GM21390 (cell line): ENCODE data around the gene ACTR3.
"Not testable (repeated sequence)": the region's sequence is repeated elsewhere in the genome, so short reads cannot be mapped to it uniquely, and the experiment has no call there.

ENCODE experiments used
- ATAC-seq: cut with Tn5 transposase; IDR thresholded peaks from one replicate; pipeline ENCODE4 v1.9.1; 2021; ENCODE audit not compliant: unreplicated experiment

The ACTR3 gene

DNA sequence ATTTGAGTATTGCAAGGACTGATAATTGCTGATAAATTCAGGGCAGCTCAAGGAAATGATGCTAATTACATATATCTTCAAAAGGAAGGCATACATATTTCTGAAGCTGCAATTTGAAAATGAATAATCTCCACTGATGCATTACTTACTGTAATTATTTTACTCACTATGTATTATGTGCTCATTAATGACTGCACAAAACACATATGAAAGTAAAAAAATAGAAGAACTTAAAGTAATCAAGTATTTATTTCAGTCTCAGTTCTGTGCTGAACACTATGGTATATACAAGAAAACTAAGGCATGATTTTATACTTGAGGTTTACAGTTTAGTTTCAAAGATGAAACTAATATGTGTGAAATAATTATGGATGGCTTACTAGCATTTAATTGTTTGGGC, 9.3 kb downstream of the ACTR3 start:
- ATAC-seq = no peak

- no peak for ATAC-seq
These were observed 12.1 kb downstream of the ACTR3 start for GRCh38 chr2:113901943-113902342.

GRCh38 chr2:113905886-113906285, 16.0 kb downstream of the ACTR3 start:
- no peak for ATAC-seq

DNA sequence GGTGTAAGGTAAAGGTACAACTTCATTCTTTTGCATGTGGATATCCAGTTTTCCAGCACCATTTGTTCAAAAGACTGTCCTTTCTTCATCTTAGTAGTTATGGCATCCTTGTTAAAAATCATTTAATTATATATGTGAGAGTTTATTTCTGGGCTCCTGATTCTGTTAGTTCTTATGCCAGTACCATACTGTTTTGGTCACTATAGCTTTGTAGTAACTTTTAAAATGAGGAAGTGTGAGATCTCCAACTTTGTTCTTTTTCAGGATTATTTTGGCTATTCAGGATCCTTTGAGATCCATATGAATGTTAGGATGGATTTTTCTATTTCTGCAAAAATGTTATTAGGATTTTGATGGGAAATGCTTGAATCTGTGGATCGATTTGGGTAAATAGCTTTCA, 16.8 kb downstream of the ACTR3 start:
- ATAC-seq = no peak

GRCh38 chr2:113907297-113907696, 17.4 kb downstream of the ACTR3 start:
- no peak for ATAC-seq

- peak; percentile 43 for ATAC-seq
These were observed 20.3 kb downstream of the ACTR3 start for GRCh38 chr2:113910110-113910717.

DNA sequence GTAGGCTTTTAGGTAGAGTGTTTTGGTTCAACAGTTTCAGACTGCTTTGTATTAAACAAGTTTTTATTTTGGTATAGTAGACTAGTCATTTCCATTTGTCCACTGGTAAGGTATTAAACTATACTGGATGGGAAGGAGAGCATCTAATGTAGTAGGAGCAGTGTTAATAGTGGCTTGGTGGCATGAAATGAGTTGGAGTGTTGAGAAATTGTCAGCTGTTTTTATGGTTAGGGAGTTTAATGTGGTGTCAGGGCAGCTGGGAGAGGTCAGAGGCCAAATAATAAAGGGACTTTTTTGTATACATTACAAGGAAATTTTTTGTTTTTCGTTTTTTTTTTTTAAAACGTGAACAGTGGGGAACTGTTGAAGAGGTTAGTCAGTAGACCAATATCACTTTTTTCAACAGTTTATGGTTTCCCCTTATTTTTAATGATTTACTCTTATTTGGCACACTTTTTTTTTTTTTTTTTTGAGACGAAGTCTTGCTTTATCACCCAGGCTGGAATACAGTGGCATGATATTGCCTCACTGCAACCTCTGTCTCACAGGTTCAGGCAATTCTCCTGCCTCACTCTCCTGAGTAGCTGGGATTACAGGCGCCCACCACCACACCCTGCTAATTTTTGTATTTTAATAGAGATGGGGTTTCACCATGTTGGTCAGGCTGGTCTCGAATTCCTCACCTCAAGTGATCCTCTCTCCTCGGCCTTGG, 21.2 kb downstream of the ACTR3 start:
- peak; percentile 29 for ATAC-seq

- no peak for ATAC-seq
These were observed 25.4 kb downstream of the ACTR3 start for GRCh38 chr2:113915082-113915819.

DNA sequence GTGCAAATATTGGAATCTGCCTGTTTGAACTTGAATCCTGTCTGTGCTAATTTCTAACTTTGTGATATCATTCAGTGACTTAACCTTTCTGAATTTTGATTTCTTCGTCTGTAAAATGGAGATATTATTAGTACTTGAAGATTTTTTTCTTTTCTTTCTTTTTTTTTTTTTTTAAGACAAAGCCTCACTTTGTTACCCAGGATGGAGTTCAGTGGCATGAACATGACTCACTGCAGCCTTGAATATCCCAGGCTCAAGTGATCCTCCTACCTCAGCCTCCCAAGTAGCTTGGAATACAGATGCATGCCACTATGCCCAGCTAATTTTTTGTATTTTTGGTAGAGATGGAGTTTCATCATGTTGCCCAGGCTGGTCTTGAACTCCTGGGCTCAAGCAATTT, 28.3 kb downstream of the ACTR3 start:
- no peak for ATAC-seq

DNA sequence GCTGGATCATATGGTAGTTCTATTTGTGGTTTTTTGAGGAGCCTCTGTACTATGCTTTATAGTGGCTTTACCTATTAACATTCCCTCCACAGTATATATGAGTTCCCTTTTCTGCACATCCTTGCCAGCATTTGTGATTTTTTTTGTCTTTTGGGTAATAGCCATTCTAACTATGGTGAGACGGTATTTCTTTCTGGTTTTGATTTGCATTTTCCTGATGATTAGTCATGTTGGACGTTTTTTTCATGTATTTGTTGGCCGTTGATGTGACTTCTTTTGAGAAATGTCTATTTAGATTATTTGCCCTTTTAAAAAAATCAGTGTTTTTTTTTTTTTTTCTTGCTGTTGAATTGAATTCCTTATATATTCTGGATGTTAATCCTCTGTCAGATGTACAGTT, 31.1 kb downstream of the ACTR3 start:
- ATAC-seq = no peak

DNA sequence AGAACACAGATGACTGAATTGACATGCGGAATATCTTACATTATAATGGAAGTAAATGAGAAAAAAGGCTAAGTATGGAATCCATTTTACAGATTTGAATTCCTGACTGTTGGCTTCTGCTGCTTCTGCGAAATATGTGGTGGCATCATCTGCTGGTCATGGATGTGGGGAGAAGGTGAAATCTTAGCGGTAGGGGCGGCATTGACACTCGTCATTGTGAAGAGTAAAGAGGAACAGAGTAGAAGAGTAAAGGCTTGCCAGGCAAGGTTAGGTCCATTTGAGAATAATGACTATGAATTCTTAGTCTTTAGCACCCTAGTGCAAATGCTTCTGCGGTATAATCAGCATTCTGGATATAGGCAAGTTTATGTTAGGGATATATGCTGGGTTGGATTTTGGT, 32.4 kb downstream of the ACTR3 start:
- ATAC-seq = no peak

DNA sequence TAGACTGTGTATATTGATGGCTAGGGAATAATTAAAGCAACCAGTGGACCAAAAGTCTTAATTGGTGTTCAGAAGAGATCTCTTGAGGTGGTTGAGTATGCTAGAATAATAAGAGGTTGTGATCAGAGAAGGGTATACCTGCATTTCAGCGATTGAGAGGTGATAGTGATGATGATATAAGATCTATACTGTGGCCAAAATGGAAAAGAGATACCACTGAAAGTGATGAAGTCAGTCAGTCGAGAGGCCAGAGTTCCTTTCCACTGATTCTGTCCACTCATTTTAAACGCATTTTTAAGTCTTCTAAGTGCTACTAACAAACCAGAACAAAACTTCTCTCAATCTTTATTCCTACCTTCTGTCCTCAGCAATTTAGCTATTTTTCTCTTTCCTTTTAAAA, 32.9 kb downstream of the ACTR3 start:
- no peak for ATAC-seq

- no peak for ATAC-seq
These were observed 36.0 kb downstream of the ACTR3 start for GRCh38 chr2:113925884-113926283.

GRCh38 chr2:113926314-113926713, 36.4 kb downstream of the ACTR3 start:
- ATAC-seq = no peak

- no peak for ATAC-seq
These were observed 40.6 kb downstream of the ACTR3 start for GRCh38 chr2:113930448-113930847.

DNA sequence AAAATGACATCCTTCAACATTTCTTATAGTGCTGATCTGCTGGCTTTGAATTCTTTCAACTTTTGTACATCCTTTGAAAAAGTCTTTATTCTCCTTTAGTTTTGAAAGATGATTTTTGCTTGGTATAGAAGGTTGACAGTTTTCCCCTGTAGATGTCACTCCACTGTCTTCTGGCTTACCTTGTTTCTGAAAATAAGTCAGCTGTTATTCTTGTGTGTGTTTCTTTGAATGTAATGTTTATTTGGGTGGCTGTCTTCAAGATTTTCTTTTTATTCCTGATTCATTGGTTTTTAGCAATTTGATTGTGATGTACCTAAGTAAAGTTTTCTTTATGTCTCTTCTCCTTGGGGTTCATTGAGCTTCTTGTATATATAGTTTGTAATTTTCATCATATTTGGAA, 47.6 kb downstream of the ACTR3 start:
- ATAC-seq = no peak

DNA sequence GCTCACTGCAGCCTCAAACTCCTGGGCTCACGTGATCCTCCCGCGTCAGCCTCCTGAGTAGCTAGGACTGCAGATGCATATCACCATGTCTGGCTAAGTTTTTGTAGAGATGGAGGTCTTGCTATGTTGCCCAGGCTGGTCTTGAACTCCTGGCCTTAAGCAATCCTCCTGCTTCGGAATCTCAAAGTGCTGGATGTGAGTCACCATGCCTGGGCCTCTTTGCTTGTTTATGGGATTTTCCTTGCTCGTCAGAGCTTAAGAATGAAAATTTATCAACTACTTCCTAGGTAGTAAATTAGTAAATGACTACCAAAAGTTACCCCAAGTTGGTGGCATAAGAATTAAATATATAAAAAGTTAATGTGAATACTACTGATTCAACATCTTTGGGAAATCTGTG, 51.0 kb downstream of the ACTR3 start:
- ATAC-seq = no peak

- ATAC-seq = not testable (repeated sequence)
These were observed 55.9 kb downstream of the ACTR3 start for GRCh38 chr2:113945784-113946183.

DNA sequence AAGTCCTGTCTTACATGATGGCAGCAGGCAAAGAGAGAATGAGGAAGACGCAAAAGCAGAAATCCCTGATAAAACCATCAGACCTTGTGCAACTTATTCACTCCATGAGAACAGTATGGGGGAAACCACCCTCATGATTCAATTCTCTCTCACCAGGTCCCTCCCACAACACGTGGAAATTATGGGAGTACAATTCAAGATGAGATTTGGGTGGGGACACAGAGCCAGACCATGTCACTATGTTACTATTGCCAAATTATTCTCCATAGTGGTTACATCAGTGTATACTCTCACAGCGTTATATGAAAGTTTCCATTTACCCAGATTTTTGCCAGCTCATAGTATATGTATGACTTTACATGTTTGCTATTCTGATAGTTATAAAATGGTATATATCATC, 61.0 kb downstream of the ACTR3 start:
- ATAC-seq = not testable (repeated sequence)

DNA sequence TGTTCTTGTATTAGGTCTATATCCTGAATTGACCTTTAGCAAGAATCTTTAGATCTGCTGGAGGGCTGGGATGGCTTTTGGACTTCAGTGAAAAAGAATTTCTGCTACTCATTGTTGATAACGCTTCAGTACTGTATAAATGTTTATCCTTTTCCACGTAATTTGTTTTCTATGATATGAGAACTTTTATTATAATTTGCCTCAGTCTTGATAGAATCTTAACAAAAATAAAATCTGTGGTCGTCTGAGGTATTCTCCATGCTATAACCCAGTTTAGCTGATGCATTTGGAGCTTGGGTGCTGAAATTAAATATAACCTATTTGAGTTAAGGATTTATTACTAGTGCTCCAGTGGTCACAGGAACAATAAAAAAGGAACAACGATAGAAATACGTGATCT, 71.1 kb downstream of the ACTR3 start:
- ATAC-seq = no peak

DNA sequence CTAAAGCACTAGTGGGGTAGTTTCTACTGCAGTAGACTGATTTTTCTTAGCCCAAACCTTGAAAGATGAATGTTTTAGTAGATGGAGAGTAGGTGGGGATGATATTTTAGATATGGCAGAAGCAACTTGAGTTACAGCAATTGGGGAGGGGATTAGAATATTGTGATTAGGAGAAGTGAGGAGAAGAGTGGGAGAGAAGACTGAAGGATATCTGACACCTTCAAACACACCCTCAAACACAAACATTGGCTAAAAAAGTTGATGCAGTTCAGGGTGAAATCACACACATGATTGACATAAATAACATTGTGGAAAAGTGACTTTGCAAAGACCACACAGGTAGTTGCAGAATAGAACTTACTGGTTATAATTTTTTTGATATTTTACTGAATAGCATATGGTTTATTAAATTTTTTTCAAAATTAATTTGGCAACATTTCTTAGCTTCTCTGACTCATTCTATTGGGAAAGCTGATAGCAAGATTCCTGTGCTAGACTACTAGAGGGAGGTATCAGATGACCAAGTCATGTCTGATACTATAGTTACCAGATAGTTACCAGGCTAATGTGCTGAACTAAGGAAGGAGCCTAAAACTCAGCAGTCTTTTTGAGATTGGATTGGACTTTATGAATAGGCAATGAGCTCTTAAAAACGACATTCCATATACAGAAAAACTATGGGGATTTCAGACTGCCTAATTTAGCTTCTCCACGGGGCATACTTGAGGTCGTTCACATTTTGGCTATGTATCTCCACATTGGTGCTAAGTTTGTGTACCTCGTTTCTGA, 73.0 kb downstream of the ACTR3 start:
- ATAC-seq = no peak
